Psoas muscle (tissue), 8 donors: ENCODE data around the gene PRKCA. TPM values are rescaled to one million over a fixed set of nuclear protein-coding genes. Genes with fewer than 3 reads are reported as not detected.
A peak's percentile ranks its signal among the peaks of the same experiment; 100 is the strongest.

ENCODE experiments used
- ATAC-seq, 4 donors: fragments of 200-7000 bp; cut with Tn5 transposase; one replicate each; pipeline ENCODE4 v1.9.1; 2020; ENCODE audit warnings: moderate library complexity in 3 of 4, mild to moderate bottlenecking in 2 of 4
- DNase-seq, 2 donors: peaks; one replicate each; pipeline ENCODE4 v3.0.0-alpha.2; 2020
- H3K27ac ChIP-seq: fragments of 200-600 bp; one replicate; pipeline ENCODE4 v1.8.0; 2022
- H3K27me3 ChIP-seq, 3 donors: fragments of 200-600 bp in 1 of 3; one replicate each; pipeline versions ENCODE4 v1.6.1 to v1.8.0; 2013 to 2022; ENCODE audit warnings: low read length in 2 of 3, mild to moderate bottlenecking in 2 of 3, moderate library complexity in 1 of 3; ENCODE audit not compliant: insufficient read depth in 3 of 3
- H3K36me3 ChIP-seq, 2 donors: fragments of 200-600 bp in 1 of 2; one replicate each; pipeline versions ENCODE4 v1.6.1 to v1.8.0; 2013 to 2022; ENCODE audit warnings: low read depth in 1 of 2, mild to moderate bottlenecking in 1 of 2, moderate library complexity in 1 of 2; ENCODE audit not compliant: insufficient read depth in 1 of 2
- H3K4me1 ChIP-seq: fragments of 200-600 bp; one replicate; pipeline ENCODE4 v1.8.0; 2022
- H3K4me3 ChIP-seq: fragments of 200-600 bp; one replicate; pipeline ENCODE4 v1.8.0; 2022; ENCODE audit warnings: mild to moderate bottlenecking
- H3K9me3 ChIP-seq: fragments of 200-600 bp; one replicate; pipeline ENCODE4 v1.8.0; 2022
- WGBS, 3 donors: extraction: QIAGEN DNeasy Blood & Tissue Kit; methylation state at CpG; one replicate each; pipeline versions ENCODE4 v1.1.6 to v1.1.7; 2013; 5-methylcytosine and 5-hydroxymethylcytosine counted together
- intact Hi-C, 2 donors: fragments of 100-400 bp; cut with DNase I; formaldehyde crosslinking; loops; one replicate each; pipeline versions ENCODE4 v1.11.0 to v1.14.2; 2022
- polyA plus RNA-seq, 3 donors: library from polyadenylated mRNA; stranded (reverse); fragments of 200-250 nt; gene quantifications; one replicate each; pipeline ENCODE4 v1.2.3, GENCODE V29; 2013
- total RNA-seq, 4 donors: library from RNA; stranded (reverse); fragmentation: NEBNext Ultra II Directional in 2 of 4; extraction: Animal tissue kit (Norgen Biotek cat#: 25700) in 2 of 4; gene quantifications; one replicate each; pipeline versions ENCODE4 v1.2.1 to v1.2.4, GENCODE V29; 2021 to 2023
- TF ChIP-seq, protein P1 (sequence below): fragments of 200-600 bp; IDR thresholded peaks from one replicate; pipeline ENCODE4 v1.8.0; 2022; ENCODE audit warnings: antibody characterized with exemption
- donor health status: healthy with polysubstance abuse.
- donor health status: DM: no; HTN: no; CAD: no; lungs with moderate emphysema.
- donor health status: Bipolar disorder and iron deficiency.
- donor health status: healthy.
- donor health status: DM: yes; HTN: yes; CAD: no.
- donor health status: DM: no; HTN: no; CAD: no.
- donor health status: DM: no; HTN: no; CAD: no.
- donor health status: DM: yes; HTN: yes; CAD: no.

Gene PRKCA
- total and polyA plus RNA-seq, 7 donors = 0.35 to 15.5 (median 8.2) TPM

DNA sequence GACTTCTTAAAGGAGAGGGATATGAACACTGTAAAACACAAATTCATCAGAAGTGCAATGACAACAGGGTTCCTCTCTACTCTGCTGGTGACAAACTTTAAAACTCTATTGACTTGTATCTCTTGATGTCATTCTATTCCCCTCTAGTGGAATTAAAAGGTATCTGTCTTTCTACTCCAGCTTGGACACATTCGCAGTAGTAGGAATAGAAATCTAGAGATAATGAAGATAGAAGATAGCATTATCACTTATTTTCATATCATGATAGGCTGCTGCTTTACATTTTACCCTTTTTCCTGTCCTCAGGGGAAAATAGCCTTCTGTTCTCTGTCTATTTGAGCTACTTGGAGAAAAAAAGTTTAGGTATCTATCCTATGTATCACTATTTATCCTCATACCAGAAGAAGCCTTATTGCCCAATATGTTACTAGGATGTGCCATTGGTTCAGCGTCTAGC is 322.9 kb downstream of the PRKCA start:
- TF ChIP-seq, protein P1, sequence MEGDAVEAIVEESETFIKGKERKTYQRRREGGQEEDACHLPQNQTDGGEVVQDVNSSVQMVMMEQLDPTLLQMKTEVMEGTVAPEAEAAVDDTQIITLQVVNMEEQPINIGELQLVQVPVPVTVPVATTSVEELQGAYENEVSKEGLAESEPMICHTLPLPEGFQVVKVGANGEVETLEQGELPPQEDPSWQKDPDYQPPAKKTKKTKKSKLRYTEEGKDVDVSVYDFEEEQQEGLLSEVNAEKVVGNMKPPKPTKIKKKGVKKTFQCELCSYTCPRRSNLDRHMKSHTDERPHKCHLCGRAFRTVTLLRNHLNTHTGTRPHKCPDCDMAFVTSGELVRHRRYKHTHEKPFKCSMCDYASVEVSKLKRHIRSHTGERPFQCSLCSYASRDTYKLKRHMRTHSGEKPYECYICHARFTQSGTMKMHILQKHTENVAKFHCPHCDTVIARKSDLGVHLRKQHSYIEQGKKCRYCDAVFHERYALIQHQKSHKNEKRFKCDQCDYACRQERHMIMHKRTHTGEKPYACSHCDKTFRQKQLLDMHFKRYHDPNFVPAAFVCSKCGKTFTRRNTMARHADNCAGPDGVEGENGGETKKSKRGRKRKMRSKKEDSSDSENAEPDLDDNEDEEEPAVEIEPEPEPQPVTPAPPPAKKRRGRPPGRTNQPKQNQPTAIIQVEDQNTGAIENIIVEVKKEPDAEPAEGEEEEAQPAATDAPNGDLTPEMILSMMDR = peak; percentile 51
- peaks cover 4% of the 10 kb centered on the region for H3K4me1 ChIP-seq
- DNase-seq (no peak), ATAC-seq (peak in 1 of 4 donors; percentile 64)
- no peaks in the 10 kb centered on the region for H3K27me3 ChIP-seq
- 65 to 69% (median 66%) methylated on average over 2 of the region's 2 CpGs for WGBS, 3 donors
- no peak overlapping the region for H3K4me3 ChIP-seq
- H3K27ac ChIP-seq = no peak overlapping the region
- H3K36me3 ChIP-seq = no peaks in the 10 kb centered on the region
- no peaks in the 10 kb centered on the region for H3K9me3 ChIP-seq
- intact Hi-C loops = no loop called here

DNA sequence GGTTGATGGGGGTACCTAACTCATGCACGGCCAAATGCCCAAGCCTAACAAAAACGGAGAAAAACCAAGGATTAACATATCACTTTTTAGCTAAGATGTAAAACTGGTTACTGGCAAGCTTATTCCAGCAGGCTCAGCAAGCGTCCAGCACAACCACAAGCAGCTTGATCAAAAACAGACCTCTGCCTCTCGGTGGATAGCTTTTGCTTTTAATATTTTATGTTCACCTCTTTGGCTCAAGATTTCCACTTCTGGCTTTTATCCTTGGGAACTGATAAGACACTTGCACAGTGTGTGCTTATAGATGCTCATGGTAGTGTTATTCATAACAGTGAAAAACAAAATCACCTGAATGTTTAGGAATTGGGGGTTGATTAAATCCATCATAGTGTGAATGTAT is 325.6 kb downstream of the PRKCA start:
- intact Hi-C loops = no loop called here
- no peak overlapping the region for H3K4me3 ChIP-seq
- no peaks in the 10 kb centered on the region for H3K9me3 ChIP-seq
- peaks cover 15% of the 10 kb centered on the region for H3K4me1 ChIP-seq
- no peaks in the 10 kb centered on the region for H3K27me3 ChIP-seq
- 59 to 64% (median 59%) methylated on average over 4 of the region's 4 CpGs for WGBS, 3 donors
- no peak overlapping the region for H3K27ac ChIP-seq
- TF ChIP-seq, protein P1 = no peak
- no peak for DNase-seq
- ATAC-seq = no peak
- H3K36me3 ChIP-seq = no peaks in the 10 kb centered on the region

DNA sequence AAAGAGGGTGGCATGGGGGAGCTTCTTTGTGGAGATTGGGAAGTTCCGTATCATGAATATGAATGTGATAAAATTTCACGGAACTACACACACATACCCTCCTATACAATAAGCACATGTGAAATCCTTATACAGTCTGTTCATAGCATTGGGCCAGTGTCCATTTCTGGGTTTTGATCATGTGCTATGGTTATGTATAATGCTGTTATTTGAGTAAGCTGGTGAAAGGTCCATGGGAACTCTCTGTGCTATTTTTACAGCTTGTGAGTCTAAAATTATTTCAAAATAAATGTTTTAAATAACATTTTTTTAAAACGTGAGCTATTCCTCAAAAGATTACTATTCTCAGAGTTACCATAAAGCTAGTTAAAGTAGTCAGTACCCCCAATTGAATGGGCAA is 327.3 kb downstream of the PRKCA start:
- Histone ChIP-seq H3K9me3 (no peaks in the 10 kb centered on the region), H3K27me3 (no peaks in the 10 kb centered on the region), H3K27ac (no peak overlapping the region), H3K4me1 (peaks cover 15% of the 10 kb centered on the region), H3K4me3 (no peak overlapping the region), H3K36me3 (no peaks in the 10 kb centered on the region)
- 51 to 81% (median 59%) methylated on average over 3 of the region's 3 CpGs for WGBS, 3 donors
- TF ChIP-seq, protein P1 = no peak
- DNase-seq (no peak), ATAC-seq (peak in 1 of 4 donors; percentile 61)
- intact Hi-C loops = no loop called here

DNA sequence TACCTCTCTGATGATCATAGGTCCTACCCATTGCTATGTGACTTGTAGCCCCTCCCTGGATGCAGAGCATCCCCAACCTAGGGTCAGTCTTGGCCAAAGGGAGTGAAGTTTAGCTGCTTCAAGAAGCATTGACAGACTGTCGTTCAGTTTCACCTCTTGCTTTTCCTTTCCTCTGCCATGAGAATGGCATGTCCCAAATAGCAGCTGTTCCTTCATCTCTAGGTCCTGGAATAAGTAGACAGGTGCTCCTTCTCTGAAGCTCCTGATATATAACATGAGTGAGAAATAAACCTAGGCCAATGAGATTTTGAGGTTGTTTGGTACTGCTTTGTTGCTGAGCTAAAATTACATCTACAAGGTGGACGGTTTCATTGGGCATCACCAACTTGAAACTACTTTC is 328.0 kb downstream of the PRKCA start:
- DNase-seq (no peak), ATAC-seq (peak; percentile 40 to 60 (median 51))
- WGBS, 3 donors = 38 to 63% (median 38%) methylated on average over 2 of the region's 2 CpGs
- Histone ChIP-seq H3K36me3 (no peaks in the 10 kb centered on the region), H3K27me3 (no peaks in the 10 kb centered on the region), H3K4me1 (peaks cover 15% of the 10 kb centered on the region), H3K4me3 (no peak overlapping the region), H3K27ac (peak overlapping the region; percentile 58), H3K9me3 (no peaks in the 10 kb centered on the region)
- TF ChIP-seq, protein P1 = no peak
- intact Hi-C loops = no loop called here

DNA sequence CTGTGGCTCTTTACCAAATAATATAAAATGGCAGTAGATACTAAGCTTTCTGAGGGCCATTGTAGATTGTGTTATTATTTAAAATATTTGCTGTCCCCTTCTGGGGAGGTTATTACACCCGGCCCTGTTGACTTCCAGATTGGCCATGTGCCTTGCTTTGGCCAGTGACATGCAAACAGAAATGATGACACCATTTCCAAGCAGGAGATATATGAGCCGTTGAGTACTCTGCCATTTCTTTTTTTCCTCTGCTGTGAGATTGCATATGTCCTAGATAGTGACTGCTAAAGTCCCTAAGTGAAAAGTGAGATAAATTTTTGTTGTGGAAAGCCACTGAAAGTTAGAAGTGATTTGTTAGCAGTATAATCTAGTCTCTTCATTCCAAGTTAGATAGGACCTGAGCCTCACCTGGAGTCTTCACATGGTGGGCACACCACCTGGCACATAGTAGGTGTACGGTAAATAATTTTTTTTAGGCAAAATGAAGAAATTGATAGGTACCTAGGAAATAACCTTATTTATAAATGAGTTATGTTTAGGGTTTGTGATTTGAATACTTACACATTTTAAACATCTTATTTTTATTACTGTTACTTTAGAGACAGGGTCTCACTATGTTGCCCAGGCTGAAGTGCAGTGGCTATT is 328.5 kb downstream of the PRKCA start:
- Histone ChIP-seq H3K27ac (peak overlapping the region; percentile 58), H3K4me3 (no peak overlapping the region), H3K9me3 (no peaks in the 10 kb centered on the region), H3K36me3 (no peaks in the 10 kb centered on the region), H3K4me1 (peaks cover 15% of the 10 kb centered on the region), H3K27me3 (no peaks in the 10 kb centered on the region)
- DNase-seq (no peak), ATAC-seq (peak; percentile 61 to 74 (median 66))
- 49 to 57% (median 50%) methylated on average over 3 of the region's 3 CpGs for WGBS, 3 donors
- TF ChIP-seq, protein P1 = no peak
- intact Hi-C loops = no loop called here
